ENCODE data around the gene CBFA2T3.
"Not testable (repeated sequence)": the region's sequence is repeated elsewhere in the genome, so short reads cannot be mapped to it uniquely, and the experiment has no call there.

Gene CBFA2T3

GRCh38 chr16:88921591-88921990 is 55.4 kb downstream of the CBFA2T3 start:
- Histone ChIP-seq H3K9ac (ENCODE audit: low read depth, low read length) (no peak overlapping the region), H2AFZ (ENCODE audit: low read depth, low read length) (no peak overlapping the region), H3K27me3 (ENCODE audit: insufficient read depth, low read length, poor library complexity) (no peaks in the 10 kb centered on the region), H3K4me3 (ENCODE audit: low read depth in 1 of 2, low read length in 2 of 2) (no peak overlapping the region), H3K36me3 (ENCODE audit: insufficient read depth, low read length) (no peaks in the 10 kb centered on the region), H3K4me2 (ENCODE audit: insufficient read depth, low read length) (no peak overlapping the region), H3K4me1 (ENCODE audit: insufficient read depth, low read length) (no peaks in the 10 kb centered on the region; the same call in 1 of the 2 replicates), H3K27ac (ENCODE audit: low read length) (no peak overlapping the region), H3K79me2 (ENCODE audit: insufficient read depth, low read length) (no peaks in the 10 kb centered on the region), H3K9me3 (ENCODE audit: insufficient read depth, low read length, severe bottlenecking) (no peaks in the 10 kb centered on the region), H4K20me1 (ENCODE audit: insufficient read depth, low read length) (peaks cover 9% of the 10 kb centered on the region)
- DNase-seq (no peak), ATAC-seq (ENCODE audit: insufficient read depth, low read depth) (no peak)
- TF ChIP-seq EZH2 (IDR thresholded peaks at IDR 0.05; ENCODE audit: borderline replicate concordance, low read depth, low read length, severe bottlenecking) = no peak
- TF ChIP-seq CTCF (IDR thresholded peaks at IDR 0.05; ENCODE audit: borderline replicate concordance, extremely low read depth, low read length, poor library complexity, severe bottlenecking) = no peak

DNA sequence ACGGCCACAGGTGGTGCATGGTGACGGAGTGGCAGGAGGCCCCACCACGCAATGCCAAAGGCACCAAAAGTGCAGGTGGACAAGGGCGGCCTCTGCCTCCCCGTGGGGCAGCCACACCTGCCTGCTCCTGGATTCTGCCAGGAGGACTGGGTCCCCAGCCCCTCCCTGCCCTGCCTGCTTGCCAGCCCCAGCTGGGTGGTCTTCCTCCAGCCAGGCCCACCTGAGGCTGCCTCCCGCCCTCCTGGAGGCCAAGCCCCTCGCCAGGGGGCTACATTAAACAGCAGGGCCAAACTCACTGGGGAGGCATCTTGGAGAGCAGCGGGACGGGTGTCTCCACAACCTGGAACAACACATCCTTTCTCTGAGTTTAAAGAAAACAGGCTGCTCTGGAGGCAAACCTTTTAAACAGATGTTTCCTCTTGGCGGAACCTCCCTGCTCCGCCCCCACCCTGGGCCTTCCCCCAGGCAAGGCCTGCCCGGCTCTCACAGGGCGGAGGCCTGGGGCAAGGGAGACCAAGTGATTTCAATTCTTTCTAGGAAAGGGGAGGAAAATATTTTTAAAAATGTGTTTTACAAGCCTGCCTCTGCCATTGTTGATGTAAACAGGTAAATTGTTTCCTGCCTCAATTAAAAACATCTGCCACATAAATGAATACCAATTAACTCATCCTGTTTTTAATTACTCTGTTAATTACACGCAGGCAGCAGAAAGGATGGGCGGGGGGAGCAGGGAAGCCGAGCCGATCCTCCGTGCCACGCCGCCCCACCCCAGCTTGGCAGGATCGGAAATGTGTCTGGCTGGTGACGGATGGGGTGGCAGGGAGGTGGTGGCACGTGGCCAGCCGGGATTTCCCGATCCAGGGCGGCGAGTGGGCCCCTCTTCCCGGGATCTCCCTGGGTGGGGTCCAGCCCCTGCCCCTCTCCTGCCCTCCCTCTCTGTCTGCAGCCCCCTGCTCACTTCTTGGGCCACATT is 56.1 kb downstream of the CBFA2T3 start:
- Histone ChIP-seq H3K4me1 (ENCODE audit: insufficient read depth, low read length) (no peaks in the 10 kb centered on the region; the same call in 1 of the 2 replicates), H3K27me3 (ENCODE audit: insufficient read depth, low read length, poor library complexity) (no peaks in the 10 kb centered on the region), H3K36me3 (ENCODE audit: insufficient read depth, low read length) (no peaks in the 10 kb centered on the region), H3K4me2 (ENCODE audit: insufficient read depth, low read length) (no peak overlapping the region), H2AFZ (ENCODE audit: low read depth, low read length) (no peak overlapping the region), H3K27ac (ENCODE audit: low read length) (no peak overlapping the region), H4K20me1 (ENCODE audit: insufficient read depth, low read length) (peaks cover 12% of the 10 kb centered on the region; the same call in 1 of the 2 replicates), H3K4me3 (ENCODE audit: low read depth in 1 of 2, low read length in 2 of 2) (no peak overlapping the region), H3K79me2 (ENCODE audit: insufficient read depth, low read length) (no peaks in the 10 kb centered on the region), H3K9me3 (ENCODE audit: insufficient read depth, low read length, severe bottlenecking) (no peaks in the 10 kb centered on the region), H3K9ac (ENCODE audit: low read depth, low read length) (no peak overlapping the region)
- DNase-seq (no peak), ATAC-seq (ENCODE audit: insufficient read depth, low read depth) (no peak)
- TF ChIP-seq CTCF (IDR thresholded peaks at IDR 0.05; ENCODE audit: borderline replicate concordance, extremely low read depth, low read length, poor library complexity, severe bottlenecking) (no peak), EZH2 (IDR thresholded peaks at IDR 0.05; ENCODE audit: borderline replicate concordance, low read depth, low read length, severe bottlenecking) (no peak)

DNA sequence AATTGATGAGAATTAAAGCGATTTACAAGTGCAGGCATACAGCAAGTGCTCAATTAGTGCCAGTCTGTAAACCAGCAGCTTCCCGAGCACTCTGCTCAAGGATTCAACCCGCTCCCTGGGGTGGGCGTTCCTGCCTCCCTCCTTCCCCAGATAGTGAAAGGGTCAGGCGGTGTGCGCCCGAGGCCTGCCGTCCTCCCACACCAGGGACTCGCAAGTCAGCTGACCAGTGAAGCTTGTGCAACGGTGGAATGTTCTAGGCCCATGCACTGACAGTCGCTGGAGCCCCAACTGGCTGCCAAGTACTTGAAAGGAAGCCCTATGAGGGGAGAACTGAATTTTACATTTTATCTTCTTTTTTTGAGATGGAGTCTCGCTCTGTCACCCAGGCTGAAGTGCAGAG is 57.1 kb downstream of the CBFA2T3 start:
- ATAC-seq (ENCODE audit: insufficient read depth, low read depth) (no peak), DNase-seq (no peak)
- Histone ChIP-seq H3K4me2 (ENCODE audit: insufficient read depth, low read length) (no peak overlapping the region), H3K4me1 (ENCODE audit: insufficient read depth, low read length) (no peaks in the 10 kb centered on the region; the same call in 1 of the 2 replicates), H4K20me1 (ENCODE audit: insufficient read depth, low read length) (peaks cover 10% of the 10 kb centered on the region; the same call in 1 of the 2 replicates), H3K4me3 (ENCODE audit: low read depth in 1 of 2, low read length in 2 of 2) (no peak overlapping the region), H3K9me3 (ENCODE audit: insufficient read depth, low read length, severe bottlenecking) (no peaks in the 10 kb centered on the region), H3K79me2 (ENCODE audit: insufficient read depth, low read length) (no peaks in the 10 kb centered on the region), H3K27ac (ENCODE audit: low read length) (no peak overlapping the region), H3K9ac (ENCODE audit: low read depth, low read length) (no peak overlapping the region), H3K36me3 (ENCODE audit: insufficient read depth, low read length) (no peaks in the 10 kb centered on the region), H3K27me3 (ENCODE audit: insufficient read depth, low read length, poor library complexity) (no peaks in the 10 kb centered on the region), H2AFZ (ENCODE audit: low read depth, low read length) (no peak overlapping the region)
- no peak for TF ChIP-seq CTCF (IDR thresholded peaks at IDR 0.05; ENCODE audit: borderline replicate concordance, extremely low read depth, low read length, poor library complexity, severe bottlenecking)
- no peak for TF ChIP-seq EZH2 (IDR thresholded peaks at IDR 0.05; ENCODE audit: borderline replicate concordance, low read depth, low read length, severe bottlenecking)

DNA sequence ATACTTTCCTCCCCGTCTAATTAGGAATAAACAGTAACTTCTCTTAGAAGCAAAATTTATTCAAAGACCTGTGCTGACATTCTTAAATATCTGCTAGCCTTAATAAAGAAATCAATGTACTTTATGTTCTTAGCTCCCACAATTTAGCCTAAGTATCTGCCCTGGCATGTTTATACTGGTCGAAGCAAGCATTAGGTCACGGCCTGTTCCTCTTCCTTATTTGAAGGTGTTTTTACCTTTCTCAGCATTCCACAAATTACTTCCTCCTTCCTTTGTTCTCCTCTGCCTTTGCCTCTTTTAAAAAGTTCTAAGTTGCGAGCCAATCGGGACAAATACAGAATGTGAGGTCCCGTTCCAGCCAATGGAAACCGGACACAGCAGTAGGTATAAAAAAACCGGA is 58.1 kb downstream of the CBFA2T3 start:
- H2AFZ ChIP-seq (ENCODE audit: low read depth, low read length); DNase-seq; ATAC-seq (ENCODE audit: insufficient read depth, low read depth); H3K27me3 ChIP-seq (ENCODE audit: insufficient read depth, low read length, poor library complexity); H3K9me3 ChIP-seq (ENCODE audit: insufficient read depth, low read length, severe bottlenecking); H3K27ac ChIP-seq (ENCODE audit: low read length); H3K9ac ChIP-seq (ENCODE audit: low read depth, low read length); H3K36me3 ChIP-seq (ENCODE audit: insufficient read depth, low read length); H3K4me2 ChIP-seq (ENCODE audit: insufficient read depth, low read length); H3K4me1 ChIP-seq (ENCODE audit: insufficient read depth, low read length); H3K4me3 ChIP-seq (ENCODE audit: low read depth in 1 of 2, low read length in 2 of 2); H4K20me1 ChIP-seq (ENCODE audit: insufficient read depth, low read length); H3K79me2 ChIP-seq (ENCODE audit: insufficient read depth, low read length): not testable (repeated sequence)

All from DND-41 (cell line).